ENCODE measurements around the gene E2F2.
A peak's percentile ranks its signal among the peaks of the same experiment; 100 is the strongest.
"Not testable (repeated sequence)": the region's sequence is repeated elsewhere in the genome, so short reads cannot be mapped to it uniquely, and the experiment has no call there.

E2F2 gene

DNA sequence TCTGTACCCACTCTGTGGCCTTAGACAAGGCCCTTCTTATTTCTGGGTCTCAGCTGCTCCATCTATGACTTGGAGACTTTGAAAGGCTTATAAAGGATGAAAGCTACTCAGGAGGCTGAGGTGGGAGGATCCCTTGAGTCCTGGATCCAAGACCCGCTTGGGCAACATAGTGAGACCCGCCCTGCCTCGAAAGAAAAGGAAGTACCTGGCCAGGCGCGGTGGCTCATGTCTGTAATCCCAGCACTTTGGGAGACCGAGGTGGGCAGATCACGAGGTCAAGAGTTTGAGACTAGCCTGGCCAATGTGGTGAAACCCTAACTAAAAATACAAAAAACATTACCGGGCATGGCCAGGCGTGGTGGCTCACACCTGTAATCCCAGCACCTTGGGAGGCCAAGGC lies 14.8 kb upstream of the E2F2 start:
- DNase-seq = no peak

DNA sequence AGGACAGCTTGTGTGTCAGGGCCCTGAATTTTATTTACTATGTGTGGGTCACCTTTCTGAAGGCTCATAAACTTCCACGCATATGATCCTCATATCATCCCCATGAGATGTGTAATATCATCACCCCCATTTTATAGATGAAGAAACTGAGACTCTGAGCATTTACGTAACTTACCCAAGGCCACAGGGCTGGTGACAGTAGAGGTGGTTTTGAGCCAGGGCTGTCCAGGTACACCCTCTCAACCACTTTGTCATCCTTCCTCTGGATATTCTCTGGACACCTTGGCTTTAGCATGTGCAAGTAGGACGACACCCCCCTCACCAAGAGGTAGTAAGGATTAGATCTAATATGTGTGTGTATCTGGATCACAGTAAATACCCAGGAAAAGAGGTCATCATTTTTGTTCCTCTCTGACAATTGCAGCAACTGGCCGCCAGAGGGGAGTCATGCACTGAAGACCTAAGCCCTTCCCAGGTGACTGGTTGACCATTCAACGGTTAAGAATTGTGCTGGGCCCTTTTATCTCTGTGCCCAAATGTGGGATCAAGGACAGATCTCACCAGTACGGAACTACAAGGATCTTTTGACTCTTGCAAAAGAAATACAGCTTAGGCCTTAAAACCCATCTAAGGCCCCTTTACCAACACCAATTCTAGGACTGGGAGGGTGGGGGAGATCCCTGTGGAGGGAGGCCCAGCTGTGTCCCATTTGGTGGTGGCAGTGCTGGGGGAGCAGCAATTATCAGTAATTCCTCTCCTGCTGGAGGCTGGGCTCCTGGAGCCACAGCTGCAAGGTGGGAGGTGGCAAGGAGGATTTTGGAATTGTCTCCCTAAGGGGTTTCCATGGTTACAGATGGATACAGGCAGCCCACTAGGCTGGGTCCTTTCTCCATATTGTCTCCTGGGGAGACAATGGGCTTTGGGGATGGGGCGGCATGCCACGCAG lies 13.7 kb upstream of the E2F2 start:
- peak in 2 of 4 experiments; percentile 54 to 57 for DNase-seq

DNA sequence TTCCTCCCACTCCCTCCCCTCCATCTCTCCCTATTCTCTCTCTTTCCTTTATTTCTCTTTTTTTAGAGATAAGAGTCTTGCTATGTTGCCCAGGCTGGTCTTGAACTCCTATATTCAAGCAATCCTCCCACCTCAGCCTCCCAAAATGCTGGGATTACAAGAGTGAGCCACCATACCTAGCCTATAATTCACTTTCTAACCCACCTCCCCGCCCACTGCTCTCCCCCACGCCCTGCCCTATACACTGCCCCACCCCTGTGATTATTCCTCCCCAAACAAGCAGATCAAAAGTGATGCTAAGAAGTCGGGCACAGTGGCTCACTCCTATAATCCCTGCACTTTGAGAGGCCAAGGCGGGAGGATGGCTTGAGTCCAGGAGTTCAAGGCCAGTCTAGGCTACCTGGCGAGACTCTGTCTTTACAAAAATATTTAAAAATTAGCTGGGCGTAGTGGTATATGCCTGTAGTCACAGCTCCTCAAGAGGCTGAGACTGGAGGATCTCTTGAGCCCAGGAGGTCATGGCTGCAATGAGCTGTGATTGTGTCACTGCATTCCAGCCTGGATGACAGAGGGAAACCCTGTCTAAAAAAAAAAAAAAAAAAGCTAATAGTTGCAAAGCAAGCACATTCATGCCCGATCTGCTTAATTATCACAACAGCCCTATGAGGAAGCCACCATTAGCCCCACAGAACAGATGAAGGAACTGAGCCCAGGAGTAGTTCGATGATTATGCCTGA lies 12.8 kb upstream of the E2F2 start:
- no peak for DNase-seq

DNA sequence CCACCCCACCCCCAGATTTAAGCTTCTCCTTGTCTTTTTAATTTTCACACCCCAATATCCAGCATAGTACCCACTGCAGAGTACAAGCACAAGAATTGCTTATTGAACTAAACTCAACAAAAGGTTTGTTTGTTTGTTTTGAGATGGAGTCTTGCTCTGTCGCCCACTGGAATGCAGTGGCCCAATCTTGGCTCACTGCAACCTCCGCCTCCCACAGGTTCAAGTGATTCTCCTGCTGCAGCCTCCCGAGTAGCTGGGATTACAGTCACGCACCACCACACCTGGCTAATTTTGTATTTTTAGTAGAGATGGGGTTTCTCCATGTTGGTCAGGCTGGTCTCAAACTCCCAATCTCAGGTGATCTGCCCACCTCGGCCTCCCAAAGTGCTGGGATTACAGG lies 11.9 kb upstream of the E2F2 start:
- not testable (repeated sequence) for DNase-seq

DNA sequence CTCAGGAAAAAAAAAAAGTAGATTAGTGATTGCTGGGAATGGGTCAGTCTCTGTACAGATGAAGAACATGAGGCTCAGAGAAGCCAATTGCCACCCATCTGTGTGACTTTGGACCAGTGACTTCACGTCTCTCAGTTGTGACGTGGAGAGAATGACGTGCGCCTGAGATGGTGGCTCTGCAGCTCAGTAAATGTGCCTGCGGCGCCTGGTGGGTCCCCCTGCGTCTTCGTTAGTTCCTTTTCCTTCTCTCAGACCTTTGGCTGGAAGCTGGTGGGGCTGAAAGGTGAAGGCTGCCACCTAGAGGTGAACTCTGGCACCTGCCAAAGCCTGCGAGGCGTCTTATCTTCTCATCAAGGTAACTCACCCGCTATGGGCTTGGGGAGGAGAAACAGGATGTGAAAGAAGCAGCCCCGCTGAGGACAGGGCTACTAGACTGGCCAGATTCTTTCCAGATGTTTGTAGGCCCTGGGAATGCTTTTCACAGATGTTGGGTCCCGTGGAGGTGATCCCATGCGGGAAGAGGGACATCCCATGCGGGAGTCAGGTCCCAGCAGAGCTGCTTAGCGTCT lies 8.7 kb upstream of the E2F2 start:
- peak; percentile 59 to 85 (median 72) for DNase-seq

DNA sequence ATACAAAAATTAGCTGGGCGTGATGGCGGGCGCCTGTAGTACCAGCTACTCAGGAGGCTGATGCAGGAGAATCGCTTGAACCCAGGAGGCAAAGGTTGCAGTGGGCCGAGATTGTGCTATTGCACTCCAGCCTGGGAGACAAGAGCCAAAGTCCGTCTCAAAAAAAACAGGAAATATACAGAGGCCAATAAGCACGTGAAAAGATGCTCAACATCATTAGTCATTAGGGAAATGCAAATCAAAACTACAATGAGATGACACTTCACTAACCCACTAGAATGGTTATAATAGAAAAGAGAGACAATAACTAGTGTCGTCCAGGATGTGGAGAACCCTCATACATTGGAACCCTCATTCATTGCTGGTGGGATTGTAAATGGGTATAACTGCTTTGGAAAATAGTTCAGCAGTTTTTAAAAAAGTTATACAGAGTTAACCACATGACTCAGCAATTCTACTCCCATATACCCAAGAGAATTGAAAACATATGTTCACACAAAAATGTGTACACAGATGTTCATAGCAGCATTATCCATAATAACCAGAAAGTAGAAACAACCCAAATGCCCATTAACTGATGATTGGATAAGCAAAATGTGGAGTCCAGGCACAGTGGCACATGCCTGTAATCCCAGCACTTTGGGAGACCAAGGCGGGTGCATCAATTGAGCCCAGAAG lies 6.4 kb upstream of the E2F2 start:
- DNase-seq = no peak

DNA sequence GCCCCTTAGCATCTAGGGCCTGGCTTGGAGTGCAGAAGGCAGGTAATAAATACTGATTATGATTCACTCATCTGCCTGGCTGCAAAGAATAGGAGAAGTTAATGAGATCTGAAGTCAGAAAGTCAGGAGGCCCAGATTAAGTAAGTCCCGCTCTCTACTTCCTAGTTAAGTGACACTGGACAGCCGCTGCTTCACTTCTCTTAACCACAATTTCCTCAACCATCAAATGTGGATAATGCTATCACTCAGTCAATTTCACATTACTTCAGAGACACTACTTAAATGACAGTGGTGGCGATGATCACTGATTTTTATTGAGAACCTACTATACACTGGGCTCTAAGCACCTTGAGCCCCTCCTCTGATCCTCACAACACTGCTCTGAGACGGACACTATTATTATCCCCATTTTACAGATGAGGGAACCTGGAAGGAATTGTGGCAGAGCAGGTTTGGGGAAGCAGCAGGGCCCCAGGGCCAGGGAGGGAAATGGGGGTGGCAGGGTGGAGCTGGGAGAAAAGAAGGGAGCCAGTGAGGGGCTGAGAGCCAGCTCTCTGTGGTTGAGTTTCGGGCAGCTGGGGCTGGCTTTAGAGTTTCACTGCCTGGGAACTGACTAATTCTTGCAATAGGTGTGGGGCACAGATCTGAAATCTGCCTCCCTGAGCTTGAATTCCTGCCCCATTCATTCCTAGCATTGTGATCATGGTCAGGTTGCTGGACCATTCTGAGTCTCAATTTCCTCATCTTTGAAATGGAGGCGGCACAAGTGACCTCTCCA lies 2.4 kb upstream of the E2F2 start:
- no peak for DNase-seq

DNA sequence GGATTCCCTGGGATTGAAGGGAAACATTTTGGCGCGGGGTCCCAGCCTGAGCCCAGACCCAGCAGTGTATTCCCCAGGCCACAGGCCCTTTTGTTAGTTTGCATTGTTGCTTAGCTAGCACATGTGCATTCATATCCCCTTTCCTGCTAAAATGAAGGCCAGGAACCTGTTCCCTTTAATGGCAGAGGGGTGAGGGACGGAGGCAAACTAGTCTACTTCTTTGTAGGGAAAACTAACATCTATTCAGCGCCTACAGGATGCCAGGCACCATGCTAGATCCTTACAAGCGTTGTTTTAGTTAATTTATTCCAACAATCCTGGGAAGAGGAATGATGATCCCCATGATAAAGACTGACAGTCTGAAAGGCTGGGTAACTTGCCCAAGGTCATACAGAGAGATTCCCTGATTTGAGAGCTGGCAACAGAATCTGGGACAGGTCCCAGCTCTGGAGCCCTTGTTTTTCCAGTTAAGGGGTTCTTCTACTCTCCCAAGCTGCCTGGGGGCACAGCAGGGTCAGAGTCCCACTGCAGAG lies 595 bp upstream of the E2F2 start:
- DNase-seq = no peak

DNA sequence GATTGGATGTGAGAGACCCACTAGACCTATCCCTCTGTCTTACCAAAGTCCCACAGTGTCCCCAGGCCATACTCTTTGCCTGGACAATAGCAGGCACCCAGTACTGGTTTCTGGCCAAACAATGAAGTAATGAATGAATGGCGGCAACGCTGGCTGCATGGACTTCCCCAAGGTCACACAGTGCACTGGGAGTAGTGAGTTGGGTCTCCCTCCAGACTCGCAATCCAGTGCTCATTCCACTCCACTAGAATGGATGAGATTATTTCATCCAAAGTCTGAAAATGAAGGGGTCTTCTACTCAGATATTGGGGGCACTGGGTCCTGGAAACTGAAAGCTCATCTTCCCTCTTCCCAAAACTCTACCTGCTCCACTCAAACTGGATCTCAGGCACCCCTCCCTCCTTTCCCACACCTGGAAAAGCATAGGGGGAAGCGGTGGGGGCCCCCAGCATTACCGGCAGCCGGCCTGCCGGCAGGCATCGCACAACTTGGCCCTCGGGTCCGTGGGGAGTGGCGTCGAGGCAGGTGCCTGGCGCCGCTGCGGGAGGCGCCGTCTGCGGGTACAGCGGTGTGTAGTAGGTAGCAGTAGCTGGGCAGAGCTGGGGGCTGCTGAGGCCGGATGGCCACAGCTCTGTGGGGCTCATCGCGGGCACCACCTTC lies 816 bp downstream of the E2F2 start:
- no peak for DNase-seq

DNA sequence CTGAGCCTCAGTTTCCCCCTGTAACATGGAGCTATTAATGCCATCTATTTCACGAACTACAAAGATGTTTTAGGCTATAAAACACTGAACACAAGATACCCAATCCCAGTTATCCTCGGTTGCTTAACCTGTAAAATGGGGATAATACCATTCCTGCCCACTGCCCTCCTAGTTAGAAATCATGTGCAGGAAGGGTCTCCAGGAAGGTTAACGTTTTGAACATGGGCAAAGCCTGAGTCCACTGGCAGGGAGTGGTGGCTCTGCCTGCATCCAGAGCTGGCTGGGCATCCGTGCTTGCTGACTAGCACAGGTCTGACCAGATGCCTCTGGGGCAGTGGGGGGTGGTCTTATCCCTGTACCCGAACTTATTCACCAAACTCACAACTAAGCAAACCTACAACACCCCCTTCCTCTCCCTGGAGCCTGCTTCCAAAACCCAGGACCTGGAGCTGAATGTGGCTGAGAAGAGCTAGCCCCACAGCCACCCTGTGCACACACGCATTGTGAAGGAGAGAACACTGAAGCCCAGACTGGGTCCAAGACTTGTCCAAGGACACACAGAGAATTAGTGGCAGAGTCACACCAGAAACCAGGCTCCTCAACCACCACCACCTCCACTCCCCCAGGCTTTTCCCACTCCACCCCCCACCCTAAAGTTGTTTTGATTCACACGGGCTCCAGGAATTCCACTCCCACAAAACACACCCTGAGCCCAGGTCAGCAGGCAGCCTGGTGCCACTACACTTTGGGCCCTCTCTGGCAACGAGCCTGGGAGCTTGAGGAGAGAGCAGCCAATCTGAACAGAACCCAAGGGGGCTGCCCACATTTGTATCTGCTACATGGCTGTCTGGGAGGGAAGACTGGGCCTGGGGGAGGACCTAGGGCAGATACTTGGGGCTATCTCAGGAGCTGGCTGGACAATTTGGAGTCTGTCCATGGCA lies 1.6 kb downstream of the E2F2 start:
- DNase-seq = no peak

DNA sequence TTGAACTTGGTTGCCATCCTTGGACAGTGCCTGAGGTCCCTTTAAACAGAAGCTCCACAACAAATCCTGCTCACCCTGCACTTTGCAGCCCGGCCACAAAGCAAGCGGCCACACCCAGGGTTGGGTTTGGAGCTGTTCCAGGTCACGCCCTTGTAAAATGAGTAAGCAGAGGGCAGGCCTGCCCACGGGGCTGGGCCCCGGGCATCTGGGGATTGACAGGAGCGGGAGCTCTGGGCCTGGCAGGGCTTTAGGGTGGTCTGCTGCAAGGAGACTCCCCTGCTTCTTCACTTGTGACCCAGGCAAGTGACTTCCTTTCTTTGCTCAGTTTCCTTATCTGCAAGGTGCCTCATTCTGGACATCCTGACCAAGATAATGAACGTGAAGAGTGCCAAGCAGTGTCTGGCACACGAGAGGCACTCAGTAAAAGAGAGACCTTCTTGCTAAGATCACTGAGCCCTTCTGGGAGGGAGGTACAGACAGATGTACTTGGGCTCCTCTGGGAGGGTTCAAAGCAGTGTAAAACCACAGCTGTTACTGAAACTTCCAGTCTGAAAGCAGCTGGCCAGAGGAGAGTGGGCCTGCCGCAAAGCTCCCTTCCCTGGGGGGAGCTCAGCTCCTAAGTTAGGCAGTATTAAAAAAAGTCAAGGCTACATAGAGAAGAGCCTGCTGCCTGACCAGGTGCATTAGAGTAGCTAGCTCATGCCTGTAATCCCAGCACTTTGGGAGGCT lies 2.6 kb downstream of the E2F2 start:
- DNase-seq = peak; percentile 31 to 50 (median 42)

DNA sequence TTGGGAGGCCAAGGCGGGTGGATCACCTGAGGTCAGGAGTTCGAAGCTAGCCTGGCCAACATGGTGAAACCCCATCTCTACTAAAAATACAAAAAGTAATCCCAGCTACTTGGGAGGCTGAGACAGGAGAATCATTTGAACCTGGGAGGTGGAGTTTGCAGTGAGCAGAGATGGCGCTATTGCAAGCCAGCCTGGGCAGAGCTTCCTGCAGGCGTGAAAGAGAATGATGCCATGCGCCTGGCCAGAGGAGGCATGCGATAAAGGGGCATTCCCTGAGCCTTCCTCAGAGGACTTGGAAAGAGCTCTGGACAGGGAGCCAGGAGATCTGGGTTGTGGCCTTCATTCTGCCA lies 3.2 kb downstream of the E2F2 start:
- no peak for DNase-seq

DNA sequence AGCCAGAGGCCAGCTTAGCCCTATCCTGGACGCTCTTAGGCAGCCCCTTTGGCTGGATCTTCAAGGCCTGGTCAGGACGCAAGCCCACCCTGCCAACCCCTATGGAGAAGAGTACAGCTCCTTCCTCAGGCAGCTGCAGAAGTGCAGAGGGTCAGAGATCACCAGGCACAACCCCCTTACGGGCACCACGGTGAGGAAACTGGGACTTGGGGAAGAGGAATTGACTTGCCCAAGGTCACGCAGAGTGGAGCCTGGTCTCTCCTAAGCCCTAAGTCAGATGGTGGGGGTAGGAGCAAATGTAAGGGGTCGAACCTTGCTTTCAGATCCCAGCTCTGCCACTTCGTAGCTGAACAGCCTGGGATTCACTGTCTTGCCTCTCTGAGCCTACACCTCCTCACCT lies 3.7 kb downstream of the E2F2 start:
- DNase-seq = no peak

DNA sequence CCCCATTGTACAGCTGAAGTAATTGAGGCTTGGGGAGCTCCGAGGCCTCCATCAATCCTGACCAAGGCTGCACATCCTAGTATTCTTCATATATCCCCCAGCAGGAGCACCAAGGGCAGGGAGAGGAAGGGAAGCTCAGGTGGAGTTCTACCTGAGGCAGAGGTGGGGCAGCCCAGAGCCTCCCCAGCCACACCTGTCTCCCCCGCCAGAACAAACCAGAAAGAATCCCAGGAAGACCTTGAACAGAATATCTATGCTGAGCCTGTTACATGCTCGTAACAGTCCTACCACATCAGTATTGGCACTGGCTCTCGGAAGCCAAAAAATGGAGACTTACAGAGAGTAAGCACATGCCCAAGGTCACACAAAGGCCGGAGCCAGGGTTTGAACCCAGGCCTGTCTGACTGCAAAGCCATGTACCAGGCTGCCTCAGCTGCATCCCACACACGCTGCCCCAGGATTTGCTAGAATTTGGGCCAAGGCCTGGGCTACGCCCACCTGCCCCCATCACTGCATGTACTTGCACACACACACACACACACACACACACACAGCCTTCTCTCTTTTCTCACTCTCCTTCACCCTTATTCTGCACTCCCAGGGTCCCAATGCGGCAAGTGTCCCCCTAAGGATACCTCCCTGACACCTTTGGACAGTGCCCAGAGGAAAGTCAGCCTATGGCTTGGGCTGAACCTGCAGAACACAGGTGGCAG lies 4.5 kb downstream of the E2F2 start:
- no peak for DNase-seq

DNA sequence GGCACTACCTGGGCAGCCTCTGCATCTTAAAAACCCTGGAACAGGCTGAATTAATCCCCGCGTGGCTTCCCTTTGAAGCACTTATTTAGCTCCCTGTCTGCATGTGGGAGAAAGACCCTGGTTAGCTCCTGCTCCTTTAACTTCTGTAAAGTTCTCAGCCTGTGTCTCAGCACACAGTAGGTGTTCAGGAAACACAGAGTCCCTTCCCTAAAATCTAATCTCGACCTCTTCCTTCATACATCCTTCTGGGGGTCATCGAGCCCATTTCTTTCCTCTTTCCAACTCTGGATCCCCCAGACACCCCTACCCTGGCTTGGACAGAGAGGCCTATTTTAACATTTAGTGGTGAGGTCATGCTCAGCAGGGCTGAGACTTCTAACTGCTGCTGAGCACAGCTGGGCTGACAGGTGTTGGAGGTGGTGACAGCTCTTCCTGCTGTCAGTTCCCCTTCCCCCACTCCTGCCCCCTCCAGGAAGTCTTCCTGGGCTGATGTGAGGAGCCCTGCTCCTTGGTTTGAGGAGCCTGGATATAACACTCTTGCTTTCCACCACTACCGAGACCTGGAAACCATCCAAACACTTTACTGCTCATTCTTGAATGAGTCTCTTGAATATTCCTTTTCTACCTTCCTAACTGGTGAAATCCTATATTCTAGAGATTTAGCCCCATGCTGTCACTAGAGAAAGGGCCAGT lies 5.3 kb downstream of the E2F2 start:
- no peak for DNase-seq

DNA sequence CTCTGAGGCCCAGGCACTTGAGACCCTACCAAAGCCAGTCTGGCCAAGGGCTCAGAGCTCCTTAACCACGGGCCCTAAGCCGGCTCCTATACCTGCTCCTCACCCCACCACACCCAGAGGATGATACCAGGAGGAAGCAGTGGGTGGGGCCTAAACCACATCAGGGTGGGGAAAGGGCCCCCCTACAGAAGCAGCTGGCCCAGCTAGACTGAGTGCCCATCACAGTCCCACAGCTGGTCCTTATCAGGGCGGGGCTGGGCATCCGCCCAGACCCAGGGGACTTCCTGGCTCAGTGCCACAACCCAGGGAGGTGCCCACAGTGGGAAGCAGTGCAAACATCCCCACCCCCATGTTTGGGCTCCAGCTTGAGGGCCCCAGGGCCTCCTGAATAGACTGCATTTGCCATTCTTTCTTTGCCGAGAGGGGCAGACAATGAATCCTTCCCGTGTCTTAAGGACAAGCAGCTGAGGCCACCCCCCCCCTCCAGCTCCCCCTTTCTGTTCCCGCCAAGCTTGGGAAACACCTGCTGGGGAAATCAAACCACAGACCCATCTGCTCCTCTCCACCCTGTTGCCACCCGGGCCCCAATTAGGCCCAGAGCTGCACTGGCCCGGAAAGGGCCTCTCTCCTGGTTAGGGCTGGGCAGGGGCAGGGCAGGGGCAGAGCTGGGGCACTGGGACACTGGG lies 6.2 kb downstream of the E2F2 start:
- no peak for DNase-seq

DNA sequence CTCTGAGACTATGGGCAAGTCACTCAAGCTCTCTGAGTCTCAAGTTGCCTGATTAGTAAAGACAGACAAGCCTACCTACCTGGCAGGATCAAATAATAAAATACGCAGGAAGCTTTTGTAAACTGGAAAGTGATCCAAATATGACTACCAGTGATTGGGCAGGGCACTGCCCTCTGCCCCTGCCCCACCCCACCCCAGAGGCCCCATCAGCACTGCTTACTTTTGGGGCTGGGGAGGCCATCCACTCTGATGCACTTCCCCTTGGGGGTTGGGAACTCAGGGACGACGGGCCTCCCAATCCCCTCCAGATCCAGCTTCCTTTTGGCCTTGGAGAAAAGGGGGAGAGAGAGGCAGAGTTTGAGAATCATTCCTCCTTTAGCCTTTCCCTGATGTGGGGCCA lies 6.9 kb downstream of the E2F2 start:
- DNase-seq = no peak
